SK-N-SH (cell line): ENCODE data around the gene PCDHGC5.

Experiments used
- CHD2 ChIP-seq: fragments of 150-350 bp; IDR thresholded peaks from 2 replicates; pipeline ENCODE4 v1.6.1; 2018; ENCODE audit warnings: low read length; ENCODE audit not compliant: partially characterized antibody
- CTCF ChIP-seq: fragments of 200-600 bp; sonication (generic); IDR thresholded peaks from 2 replicates; pipeline ENCODE4 v1.6.1; 2017; ENCODE audit warnings: antibody characterized with exemption, mild to moderate bottlenecking, moderate library complexity
- EP300 ChIP-seq, 2 experiments: IDR thresholded peaks; 2 replicates each; pipeline versions ENCODE4 v1.4.0 to v1.6.1; 2012; ENCODE audit warnings: borderline replicate concordance in 1 of 2, low read depth in 1 of 2, low read length in 1 of 2
- EZH2phosphoT487 ChIP-seq: fragments of 200-600 bp; sonication (generic); IDR thresholded peaks from 2 replicates; pipeline ENCODE4 v1.6.1; 2017; ENCODE audit warnings: low read depth, mixed run types, mild to moderate bottlenecking, antibody characterized with exemption, moderate library complexity, borderline replicate concordance
- FOXM1 ChIP-seq: IDR thresholded peaks from 2 replicates; pipeline ENCODE4 v1.4.0; 2012; ENCODE audit warnings: low read depth, mild to moderate bottlenecking
- GABPA ChIP-seq: IDR thresholded peaks from 2 replicates; pipeline ENCODE4 v1.4.0; 2012; ENCODE audit warnings: low read depth, mild to moderate bottlenecking
- MXI1 ChIP-seq: IDR thresholded peaks from 2 replicates; pipeline ENCODE4 v1.6.1; 2012; ENCODE audit warnings: mild to moderate bottlenecking, low read depth, low read length, improper control_type of control experiment
- POLR2AphosphoS5 ChIP-seq: IDR thresholded peaks from 2 replicates; pipeline ENCODE4 v1.6.1; 2012; ENCODE audit warnings: low read depth, low read length
- RAD21 ChIP-seq: IDR thresholded peaks from 2 replicates; pipeline ENCODE4 v1.6.1; 2012; ENCODE audit warnings: mild to moderate bottlenecking, low read length
- SMC3 ChIP-seq: IDR thresholded peaks from 2 replicates; pipeline ENCODE4 v1.6.1; 2012; ENCODE audit warnings: low read depth, low read length, improper control_type of control experiment
- TCF12 ChIP-seq: IDR thresholded peaks from 2 replicates; pipeline ENCODE4 v1.4.0; 2012
- TF ChIP-seq, protein P1 (sequence below): IDR thresholded peaks from 2 replicates; pipeline ENCODE4 v1.6.1; 2012; ENCODE audit warnings: mild to moderate bottlenecking, low read depth, low read length, moderate library complexity
- TF ChIP-seq, protein P2 (sequence below): IDR thresholded peaks from 2 replicates; pipeline ENCODE4 v1.4.0; 2012; ENCODE audit warnings: low read depth
- TF ChIP-seq, protein P3 (sequence below): IDR thresholded peaks from 2 replicates; pipeline ENCODE4 v1.4.0; 2012; ENCODE audit warnings: low read depth, borderline replicate concordance

GRCh38 chr5:141476132-141476911, 12.6 kb upstream of the PCDHGC5 start:
- TF ChIP-seq CTCF = no peak
- no peak for TF ChIP-seq SMC3
- no peak; the same call in 1 of the 2 replicates for TF ChIP-seq POLR2AphosphoS5
- TF ChIP-seq, protein P1, sequence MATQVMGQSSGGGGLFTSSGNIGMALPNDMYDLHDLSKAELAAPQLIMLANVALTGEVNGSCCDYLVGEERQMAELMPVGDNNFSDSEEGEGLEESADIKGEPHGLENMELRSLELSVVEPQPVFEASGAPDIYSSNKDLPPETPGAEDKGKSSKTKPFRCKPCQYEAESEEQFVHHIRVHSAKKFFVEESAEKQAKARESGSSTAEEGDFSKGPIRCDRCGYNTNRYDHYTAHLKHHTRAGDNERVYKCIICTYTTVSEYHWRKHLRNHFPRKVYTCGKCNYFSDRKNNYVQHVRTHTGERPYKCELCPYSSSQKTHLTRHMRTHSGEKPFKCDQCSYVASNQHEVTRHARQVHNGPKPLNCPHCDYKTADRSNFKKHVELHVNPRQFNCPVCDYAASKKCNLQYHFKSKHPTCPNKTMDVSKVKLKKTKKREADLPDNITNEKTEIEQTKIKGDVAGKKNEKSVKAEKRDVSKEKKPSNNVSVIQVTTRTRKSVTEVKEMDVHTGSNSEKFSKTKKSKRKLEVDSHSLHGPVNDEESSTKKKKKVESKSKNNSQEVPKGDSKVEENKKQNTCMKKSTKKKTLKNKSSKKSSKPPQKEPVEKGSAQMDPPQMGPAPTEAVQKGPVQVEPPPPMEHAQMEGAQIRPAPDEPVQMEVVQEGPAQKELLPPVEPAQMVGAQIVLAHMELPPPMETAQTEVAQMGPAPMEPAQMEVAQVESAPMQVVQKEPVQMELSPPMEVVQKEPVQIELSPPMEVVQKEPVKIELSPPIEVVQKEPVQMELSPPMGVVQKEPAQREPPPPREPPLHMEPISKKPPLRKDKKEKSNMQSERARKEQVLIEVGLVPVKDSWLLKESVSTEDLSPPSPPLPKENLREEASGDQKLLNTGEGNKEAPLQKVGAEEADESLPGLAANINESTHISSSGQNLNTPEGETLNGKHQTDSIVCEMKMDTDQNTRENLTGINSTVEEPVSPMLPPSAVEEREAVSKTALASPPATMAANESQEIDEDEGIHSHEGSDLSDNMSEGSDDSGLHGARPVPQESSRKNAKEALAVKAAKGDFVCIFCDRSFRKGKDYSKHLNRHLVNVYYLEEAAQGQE = peak; percentile 49; the same call in 1 of the 2 replicates
- TF ChIP-seq, protein P2, sequence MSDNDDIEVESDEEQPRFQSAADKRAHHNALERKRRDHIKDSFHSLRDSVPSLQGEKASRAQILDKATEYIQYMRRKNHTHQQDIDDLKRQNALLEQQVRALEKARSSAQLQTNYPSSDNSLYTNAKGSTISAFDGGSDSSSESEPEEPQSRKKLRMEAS = peak; percentile 31; the same call in 1 of the 2 replicates
- no peak for TF ChIP-seq EP300 (IDR thresholded peaks at IDR 0.05; ENCODE audit: borderline replicate concordance in 1 of 2, low read depth in 1 of 2, low read length in 1 of 2)
- no peak for TF ChIP-seq CHD2
- TF ChIP-seq RAD21 = no peak
- TF ChIP-seq GABPA = 0 out of 2 replicates have a peak, but pooled peaks have one; percentile 3
- TF ChIP-seq MXI1 = no peak; the same call in 1 of the 2 replicates
- no peak for TF ChIP-seq TCF12
- TF ChIP-seq EZH2phosphoT487 = no peak
- TF ChIP-seq FOXM1 = no peak
- TF ChIP-seq, protein P3, sequence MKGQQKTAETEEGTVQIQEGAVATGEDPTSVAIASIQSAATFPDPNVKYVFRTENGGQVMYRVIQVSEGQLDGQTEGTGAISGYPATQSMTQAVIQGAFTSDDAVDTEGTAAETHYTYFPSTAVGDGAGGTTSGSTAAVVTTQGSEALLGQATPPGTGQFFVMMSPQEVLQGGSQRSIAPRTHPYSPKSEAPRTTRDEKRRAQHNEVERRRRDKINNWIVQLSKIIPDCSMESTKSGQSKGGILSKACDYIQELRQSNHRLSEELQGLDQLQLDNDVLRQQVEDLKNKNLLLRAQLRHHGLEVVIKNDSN = no peak
